Kidney capillary endothelial cell (primary cell): ENCODE data around the gene APOBEC3H.

ENCODE experiments used
- DNase-seq: peaks from one replicate; pipeline ENCODE4 v3.0.0-alpha.2; 2018; ENCODE audit warnings: low spot score

Gene APOBEC3H

DNA sequence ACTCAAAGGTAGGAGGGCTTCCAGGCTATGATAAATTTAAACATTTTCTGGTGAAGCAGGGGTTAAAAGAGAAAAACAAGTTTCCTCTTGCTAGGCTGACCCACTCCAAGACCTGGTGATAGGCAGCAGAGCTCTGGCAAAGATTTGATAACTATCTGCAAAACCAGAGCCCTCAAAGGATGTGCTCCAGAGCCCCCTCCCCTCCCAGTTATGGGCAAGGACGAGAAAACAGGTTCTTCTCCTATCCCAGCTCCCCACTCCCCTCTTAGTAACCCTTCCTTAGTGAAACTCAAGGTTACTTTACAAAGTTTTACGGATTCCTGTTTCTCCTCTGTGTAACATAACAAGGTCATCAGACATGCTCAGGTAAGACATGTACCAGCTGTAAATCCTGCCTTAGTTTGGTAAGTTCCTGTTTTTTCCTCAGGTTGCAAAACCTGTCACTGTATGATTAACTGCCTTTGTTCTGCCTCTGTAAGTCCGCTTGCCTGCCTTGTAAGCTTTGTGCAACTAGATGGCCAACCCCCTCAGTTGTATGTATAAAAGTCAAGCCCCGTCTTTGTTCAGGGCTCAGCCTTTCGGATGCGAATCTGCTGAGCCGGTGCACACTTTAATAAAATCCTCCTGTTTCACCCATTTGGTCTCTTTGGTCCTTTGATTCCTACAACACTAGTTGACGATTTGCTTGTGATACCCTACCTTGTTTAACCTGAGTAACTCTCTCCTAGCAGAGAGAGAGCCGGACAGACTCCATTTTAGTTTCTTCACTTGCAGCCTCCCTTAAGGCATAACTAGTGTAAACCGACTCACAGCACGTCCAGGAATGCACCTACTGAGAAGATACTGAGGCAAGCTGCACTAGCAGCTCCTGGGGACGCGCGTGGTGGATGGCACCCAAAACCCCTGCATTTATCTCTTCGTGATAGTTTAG is 13.9 kb downstream of the APOBEC3H start:
- no peak for DNase-seq

DNA sequence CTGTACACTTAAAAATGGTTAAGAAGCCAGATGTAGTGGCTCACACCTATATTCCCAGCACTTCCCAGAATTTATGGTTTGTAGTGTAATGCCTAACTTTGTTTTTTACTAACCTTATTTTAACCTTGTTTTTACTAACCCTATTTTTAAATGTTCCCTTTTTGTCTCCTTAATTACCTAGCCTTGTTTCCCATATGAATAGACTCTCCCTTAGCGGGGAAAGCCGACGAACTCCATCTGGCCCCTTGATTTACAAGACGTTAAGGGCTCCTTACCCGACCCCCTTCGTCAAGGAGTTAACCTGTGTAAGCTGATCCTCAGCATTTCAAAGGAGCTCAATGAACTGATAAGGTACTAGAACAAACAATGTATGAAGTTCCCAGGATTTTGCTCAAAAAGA is 17.1 kb downstream of the APOBEC3H start:
- no peak for DNase-seq

DNA sequence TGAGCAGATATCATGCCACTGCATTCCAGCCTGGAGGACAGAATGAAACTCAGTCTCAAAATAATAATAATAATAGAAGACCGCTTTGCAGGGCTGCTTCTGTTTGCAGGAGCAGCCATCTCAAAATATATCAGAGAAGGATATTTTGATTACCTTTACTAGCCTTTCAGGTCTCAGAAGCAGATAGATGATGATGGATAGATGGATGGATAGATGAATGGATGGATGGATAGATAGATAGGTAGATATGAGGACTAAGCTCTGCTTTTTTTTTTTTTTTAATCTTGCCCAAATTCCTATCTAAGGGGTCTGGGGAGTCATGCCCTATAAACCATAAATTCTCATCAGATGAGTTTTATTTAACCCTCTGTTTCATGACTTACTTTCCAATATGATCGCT is 18.5 kb downstream of the APOBEC3H start:
- no peak for DNase-seq

DNA sequence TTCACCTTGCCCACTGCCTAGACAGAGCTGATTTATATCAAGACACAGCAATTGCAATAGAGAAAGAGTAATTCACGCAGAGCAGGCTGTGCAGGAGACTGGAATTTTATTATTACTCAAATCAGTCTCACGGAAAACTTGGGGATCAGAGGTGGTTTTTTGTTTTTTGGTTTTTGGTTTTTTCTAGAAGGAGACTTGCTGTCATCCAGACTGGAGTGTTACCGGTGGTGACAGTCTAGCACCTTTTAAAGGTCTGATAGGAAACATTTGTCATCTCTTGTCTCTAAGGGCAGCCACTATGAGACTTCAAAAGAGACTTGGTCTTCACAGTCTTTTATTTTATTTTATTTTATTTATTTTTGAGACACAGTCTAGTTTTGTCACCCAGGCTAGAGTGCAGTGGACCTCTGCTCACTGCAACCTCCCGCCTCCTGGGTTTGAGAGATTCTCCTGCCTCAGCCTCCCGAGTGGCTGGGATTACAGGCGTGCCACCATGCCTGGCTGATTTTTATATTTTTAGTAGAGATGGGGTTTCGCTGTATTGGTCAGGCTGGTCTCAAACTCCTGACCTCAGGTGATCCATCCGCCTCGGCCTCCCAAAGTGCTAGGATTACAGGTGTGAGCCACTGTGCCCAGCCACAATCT is 19.1 kb downstream of the APOBEC3H start:
- no peak for DNase-seq

DNA sequence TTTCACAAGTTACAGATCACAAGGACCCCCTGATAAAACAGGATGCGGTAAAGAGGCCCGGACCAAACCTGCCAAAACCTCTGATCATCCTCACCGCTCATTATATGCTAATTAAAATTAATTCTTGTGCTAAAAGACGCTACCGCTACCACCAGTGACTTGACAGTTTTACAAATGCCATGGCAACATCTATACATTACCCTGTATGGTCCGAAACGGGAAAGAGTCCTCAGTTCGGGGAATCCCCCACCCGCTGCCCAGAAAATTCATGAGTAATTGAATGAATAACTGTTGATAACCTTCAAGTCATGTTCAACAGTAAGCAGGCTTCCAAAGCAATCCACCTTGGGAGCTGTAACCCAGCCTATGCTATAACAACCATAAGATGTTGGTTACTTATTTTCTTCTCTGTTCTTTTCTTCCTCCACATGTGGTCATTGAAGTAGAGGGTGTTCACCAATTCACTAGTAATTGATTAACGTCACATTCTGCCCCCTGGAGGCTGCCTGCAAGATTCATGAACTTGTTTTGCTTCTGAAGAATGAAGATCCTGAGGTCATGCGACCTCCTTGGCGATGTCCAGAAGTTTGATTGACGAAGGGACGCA is 20.6 kb downstream of the APOBEC3H start:
- DNase-seq = peak; percentile 10

DNA sequence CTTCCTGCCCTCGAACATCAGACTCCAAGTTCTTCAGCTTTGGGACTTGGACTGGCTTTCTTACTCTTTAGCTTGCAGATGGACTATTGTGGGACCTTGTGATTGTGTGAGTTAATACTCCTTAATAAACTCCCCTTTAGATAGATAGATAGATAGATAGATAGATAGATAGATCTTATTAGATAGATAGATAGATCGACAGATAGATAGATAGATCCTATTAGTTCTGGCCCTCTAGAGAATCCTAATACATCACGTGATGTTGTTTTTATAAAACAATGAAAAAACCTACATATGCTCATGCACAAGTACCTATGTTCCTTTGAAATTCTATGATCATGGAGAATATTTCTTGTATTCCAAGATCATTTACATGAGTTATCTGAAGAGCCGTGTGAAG is 23.9 kb downstream of the APOBEC3H start:
- DNase-seq = no peak

DNA sequence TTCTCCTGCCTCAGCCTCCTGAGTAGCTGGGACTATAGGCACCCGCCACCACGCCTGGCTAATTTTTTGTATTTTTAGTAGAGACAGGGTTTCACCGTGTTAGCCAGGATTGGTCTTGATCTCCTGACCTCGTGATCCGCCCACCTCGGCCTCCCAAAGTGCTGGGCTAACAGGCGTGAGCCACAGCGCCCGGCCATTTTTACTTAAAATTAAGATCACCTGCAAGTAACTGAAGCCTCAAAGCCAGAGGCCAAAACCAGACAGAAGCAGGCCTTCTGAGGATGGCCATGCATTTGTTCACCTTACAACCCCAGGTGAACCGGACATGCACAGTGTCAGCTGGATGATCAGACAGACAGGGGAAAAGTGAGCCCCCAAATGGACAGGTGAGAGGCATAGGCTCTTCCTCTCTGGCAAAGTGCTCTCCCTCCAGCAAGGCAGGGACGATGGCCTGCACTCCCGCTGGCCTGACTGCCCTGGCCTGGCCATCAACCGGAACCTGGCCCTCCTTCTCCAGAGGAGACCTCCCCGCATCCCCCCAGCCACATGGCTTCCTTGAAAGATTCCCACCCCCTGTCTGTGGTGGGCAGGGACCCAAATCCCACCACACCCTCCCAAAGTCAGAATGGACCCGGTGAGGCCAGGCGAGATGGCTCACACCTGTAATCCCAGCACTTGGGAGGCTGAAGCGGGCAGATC is 25.9 kb downstream of the APOBEC3H start:
- no peak for DNase-seq

DNA sequence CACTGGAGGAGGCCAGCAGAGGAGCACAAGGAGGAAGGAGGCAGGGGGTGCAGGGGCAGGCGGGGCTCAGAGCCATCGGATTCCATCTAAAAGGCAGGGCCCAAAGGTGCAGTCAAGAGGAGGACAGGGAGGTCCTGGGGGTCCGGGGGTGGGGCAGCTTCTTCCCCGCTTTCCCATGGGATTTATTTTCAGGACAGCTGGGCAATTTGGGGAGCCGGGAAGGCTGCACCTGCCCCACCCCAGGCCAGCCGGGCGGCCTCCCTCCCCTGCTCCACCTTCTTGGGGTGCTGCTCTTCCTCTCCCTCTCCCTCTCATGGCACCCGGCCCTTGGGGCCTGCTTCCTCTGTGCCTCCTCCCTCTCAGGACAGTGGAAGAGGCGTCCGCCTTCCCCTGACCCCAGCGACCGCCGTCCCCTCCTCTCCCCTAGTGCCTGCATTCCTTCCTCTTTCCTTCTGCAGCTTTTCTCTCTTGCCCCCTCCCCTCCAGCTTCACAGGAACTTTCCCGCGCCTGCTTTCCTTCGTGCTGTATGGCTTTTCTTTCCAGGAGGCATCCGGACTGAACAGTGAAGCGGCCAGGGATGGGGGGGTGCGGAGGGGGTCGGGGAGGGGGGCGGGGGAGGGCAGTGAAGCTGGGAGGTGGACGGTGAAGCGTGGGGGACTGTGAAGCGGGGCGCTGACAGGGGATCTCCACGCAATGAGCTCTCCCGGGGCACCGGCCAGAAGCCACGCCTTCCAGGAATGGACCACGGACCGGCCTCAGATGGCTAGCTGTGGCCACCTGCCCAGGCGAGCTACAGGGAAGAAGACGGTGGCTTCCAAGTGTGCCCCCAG is 26.9 kb downstream of the APOBEC3H start:
- no peak for DNase-seq

DNA sequence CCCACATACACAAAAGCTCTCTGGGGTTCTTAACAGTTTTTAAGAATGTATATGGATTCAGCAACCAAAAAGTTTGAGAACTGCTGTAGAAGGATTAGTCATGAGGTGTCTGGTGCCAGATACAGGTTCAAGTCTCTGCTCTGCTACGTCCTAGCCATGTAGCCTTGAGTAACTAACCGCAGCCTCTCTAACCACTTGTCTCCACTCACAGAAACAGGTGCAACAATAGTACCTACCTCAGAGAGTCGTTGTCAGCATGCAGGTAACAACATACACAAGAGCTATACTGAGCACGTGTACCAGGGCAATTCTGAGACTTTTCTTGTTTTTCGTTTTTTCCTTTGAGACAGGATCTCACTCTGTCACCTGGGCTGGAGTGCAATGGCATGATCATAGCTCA is 28.6 kb downstream of the APOBEC3H start:
- DNase-seq = no peak

DNA sequence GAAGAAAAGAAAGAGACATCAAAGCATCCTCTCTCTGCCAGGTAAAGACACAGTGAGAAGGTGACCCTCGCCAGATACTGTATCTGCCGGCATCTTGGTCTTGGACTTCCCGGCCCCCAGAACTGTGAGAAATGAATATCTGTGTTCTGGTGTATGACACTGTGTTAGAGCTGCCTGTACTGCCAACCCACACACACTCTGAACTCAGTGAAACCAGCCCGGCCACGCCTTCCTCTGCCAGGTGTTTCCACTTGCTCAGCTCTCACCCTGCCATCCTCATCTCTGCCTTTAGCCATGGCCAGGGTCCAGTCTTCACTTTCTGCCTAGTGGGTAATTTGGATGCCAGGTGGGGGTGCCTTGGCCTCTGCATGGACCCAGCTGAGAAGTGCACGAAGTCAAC is 31.5 kb downstream of the APOBEC3H start:
- no peak for DNase-seq

DNA sequence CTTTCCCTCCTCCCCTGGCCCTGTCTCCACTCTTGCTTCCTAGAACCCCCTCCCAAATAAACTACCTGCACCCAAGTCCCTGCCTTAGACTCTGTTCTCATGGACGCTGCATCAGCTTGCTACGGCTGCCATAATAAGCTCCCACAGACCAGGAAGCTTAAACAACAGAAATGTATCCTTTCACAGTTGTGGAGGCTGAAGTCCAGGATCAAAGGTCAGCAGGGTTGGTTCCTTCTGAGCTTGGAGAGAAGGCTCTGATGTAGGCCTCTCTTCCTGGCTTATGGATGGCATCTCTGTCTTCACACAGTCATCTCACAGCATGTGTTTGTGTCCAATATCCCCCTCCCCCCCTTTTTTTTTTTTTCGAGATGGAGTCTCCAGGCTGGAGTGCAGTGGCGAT is 32.0 kb downstream of the APOBEC3H start:
- DNase-seq = no peak

DNA sequence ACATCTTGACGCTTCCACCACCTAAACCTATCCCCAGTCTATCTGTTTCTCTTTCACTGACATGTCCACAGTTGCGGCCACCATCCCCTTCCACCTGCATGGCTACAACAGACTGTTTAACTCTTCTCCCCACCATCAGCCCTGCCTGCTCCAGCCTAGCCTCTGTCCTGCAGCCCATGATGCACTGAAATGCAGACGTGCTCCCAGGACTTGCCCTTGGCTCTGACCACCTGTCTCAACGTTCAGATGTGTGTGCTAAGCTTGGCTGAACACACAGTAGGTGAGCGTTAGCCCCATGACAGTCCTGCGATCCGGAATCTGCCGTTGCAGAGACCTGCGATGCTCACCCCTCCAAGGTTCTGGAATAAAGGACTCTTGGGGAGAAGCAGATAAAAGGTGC is 32.7 kb downstream of the APOBEC3H start:
- no peak for DNase-seq

DNA sequence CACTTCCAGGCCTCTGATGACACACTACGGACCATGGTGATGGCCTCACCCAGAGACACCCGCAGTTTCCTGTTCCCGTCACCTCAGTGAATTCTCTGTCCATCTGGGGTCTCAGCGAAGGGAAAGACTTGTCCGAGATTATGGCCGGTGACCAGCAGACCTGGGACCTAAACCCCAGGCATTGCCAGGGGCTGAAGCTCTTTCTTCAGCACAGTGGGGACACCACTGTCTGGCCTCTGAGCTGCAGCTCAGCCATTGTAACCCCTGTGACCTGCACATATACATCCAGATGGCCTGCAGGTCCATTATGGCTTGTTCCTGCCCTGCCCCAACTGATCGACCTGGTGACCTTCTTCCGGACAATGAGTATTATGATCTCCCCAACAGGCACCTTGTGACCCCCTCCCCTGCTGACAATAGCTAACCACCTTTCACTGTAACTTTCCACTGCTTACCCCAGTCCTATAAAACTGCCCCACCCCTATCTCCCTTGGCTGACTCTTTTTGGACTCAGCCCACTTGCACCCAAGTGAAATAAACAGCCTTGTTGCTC is 33.2 kb downstream of the APOBEC3H start:
- no peak for DNase-seq

DNA sequence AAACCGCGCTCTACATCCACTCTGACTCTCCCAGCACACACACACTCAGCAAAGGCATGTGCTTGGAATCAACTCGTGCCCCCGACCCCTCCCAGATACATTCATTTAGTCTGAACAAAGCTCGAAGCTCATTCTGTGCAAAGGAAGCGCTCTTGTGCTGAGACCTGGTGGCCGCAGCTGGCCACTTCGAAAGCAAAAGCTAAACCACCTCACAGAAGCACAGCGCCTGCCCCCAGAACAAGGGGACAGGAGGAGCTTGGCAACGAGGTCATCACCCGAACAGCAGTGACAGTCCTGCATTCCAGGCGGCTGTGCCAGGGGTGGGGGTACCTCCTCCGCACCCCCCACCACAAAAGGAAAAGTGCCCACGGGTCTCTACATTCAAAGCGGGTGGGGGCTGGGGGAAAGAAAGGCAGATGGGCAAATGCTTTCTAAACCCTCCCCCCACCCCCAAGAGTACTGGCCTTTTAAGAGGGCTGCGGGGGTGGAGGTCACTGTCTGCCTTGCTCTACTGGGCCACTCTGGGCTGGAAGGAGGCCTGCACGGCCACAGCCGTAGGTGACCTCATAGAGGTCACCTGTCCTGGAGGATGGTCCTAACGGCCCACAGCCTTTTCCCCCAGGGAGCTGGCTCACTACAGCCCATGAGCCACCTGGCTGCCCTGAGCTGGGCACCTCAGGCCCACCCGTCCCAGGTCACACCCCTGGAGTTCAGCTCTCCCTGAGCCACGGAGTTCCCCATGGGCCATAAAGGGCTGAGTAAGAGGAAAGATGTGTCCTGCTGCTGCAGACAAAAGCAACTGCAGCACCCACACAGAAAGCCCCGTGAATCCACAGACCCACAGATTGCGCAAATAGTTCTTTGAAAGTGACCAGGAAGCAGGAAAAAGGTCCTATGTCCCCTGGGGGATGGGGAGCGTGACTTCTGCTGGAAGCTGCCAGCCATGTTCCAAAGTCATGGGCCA is 34.1 kb downstream of the APOBEC3H start:
- no peak for DNase-seq

DNA sequence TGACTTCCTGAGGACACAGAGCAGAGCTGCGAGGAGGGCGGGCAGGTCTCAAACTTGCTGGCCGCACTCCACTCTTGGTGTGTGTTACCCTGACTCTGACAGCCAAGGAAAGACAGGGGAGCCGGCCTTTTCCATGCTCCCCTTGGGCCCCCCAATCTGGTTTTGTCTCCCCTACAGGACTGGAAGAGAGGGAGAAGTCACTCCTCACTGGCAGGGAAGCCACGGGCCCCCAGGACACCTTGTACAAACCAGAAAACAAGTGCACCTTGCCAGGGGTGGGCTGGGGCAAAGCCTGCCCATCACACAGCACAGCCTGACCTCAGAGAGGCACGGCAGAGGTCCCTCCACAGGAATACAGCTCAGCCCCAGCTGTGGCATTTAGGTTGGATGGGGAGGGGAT is 35.2 kb downstream of the APOBEC3H start:
- DNase-seq = no peak

DNA sequence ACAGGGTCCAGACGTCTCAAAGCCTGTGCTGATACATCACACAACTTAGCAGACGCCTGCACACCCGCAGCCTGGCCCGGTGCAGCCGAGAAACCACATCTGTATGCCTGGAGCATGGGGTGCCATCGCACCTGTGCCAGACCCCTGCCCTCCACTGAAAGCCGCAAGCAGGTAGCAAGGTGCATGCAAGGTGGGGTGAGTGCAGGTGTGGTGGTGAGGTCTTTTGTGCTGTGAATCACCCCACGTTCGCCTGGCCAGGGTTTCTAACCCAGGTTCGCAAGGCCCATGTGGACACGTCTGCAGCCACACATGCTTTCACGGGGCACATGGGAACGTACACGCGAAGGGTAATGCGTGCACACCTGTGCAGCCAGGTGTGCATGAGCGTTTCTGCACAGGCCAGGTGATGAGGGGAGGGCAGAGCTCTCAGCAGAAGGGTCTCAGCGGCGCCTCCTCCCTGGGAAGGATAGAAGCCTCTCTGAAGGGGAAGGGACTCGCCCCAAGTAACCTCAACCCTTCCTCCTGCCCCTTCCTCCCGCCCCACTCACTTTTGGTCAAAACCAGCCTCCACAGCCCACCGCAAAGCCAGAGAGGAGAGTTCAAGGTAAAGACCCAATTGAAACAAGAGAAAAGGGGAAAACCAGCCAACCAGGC is 36.0 kb downstream of the APOBEC3H start:
- DNase-seq = no peak

DNA sequence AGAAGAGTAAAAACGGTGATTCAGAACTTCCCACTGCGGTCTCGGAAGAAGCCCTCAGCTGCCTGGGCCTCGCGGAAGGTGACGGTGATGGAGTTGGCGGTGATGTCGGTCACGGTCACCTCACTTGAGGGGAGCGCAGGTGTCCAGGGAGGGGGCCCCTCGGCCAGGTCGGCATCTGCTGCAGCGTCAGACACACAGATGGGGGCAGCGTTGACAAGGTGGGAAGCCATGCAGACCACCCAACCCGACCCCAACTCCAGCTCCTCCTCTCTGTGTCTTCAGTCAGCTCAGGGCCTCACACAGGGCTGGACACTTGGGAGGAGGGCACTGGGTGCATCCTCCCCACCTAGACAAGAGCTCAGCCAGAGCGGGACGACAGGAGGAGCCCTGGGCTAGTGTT is 36.8 kb downstream of the APOBEC3H start:
- DNase-seq = no peak

DNA sequence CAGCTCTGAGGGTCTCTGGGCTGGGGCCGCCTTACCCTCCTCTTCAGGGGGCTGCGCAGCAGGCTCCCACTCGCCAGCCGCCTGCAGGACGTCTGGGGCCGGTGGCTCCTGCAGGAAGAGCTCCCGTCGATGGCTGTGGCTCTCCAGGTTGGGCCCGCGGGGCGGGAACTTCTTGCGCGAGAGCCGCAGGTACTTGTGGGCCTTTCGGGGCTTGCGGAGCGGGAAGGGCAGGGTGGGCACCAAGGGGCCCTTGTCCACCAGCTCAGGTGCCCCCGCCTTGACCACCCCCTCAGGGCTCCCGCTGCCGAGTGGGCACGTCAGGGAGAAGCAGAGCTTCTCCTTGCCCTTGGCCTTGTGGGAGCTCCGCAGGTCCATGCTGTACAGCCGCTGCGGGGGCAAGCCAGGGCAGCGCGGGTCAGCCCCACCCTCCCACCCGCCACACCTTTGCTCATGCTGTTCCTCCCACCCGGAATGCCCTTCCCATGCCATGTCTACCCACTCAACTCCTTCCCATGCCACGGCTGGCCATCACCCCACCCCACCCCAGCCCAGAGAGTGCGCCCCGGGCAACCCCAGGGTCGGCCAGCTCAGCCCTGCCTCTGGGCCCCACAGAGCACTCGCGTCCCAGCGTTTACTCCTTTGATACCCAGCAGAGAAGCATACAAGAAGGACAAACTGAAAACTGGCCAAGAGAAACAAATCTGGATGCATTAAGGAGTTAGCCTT is 37.5 kb downstream of the APOBEC3H start:
- no peak for DNase-seq
